Fibroblast of lung (primary cell): Measurements from ENCODE around the gene CALML4. TPM values are rescaled to one million over a fixed set of nuclear protein-coding genes. Genes with fewer than 3 reads are reported as not detected.

Source experiments
- DNase-seq, 2 donors: peaks; one replicate each; pipeline versions ENCODE4 v3.0.0 to v3.0.0-alpha.2; 2010; ENCODE audit warnings: low read depth in 2 of 2
- H2AFZ ChIP-seq: 2 replicates; pipeline ENCODE4 v1.5.1; 2012; ENCODE audit warnings: low read length, control low read depth, inconsistent platforms
- H3K27ac ChIP-seq: 2 replicates; pipeline ENCODE4 v1.5.1; 2011; ENCODE audit warnings: low read length, control low read depth; ENCODE audit not compliant: insufficient read depth
- H3K27me3 ChIP-seq: 2 replicates; pipeline ENCODE4 v1.5.1; 2011; ENCODE audit warnings: mild to moderate bottlenecking, low read length; ENCODE audit not compliant: control insufficient read depth, insufficient read depth
- H3K36me3 ChIP-seq: 2 replicates; pipeline ENCODE4 v1.5.1; 2011; ENCODE audit warnings: low read length; ENCODE audit not compliant: control insufficient read depth, insufficient read depth
- H3K4me1 ChIP-seq: 2 replicates; pipeline ENCODE4 v1.5.1; 2011; ENCODE audit warnings: low read length; ENCODE audit not compliant: control insufficient read depth, insufficient read depth; ENCODE audit errors: extremely low read depth
- H3K4me2 ChIP-seq: 2 replicates; pipeline ENCODE4 v1.5.1; 2011; ENCODE audit warnings: low read length, control low read depth; ENCODE audit not compliant: insufficient read depth; ENCODE audit errors: extremely low read depth
- H3K4me3 ChIP-seq, 4 experiments: fragments of 200-600 bp in 1 of 4; sonication (generic) in 1 of 4; replicated peaks in 1 of 4; 2 replicates each; pipeline ENCODE4 v1.5.1; 2011 to 2016; ENCODE audit warnings: low read length in 4 of 4, low read depth in 3 of 4, mild to moderate bottlenecking in 3 of 4, control low read depth in 2 of 4, inconsistent platforms in 1 of 4, mixed read lengths in 1 of 4; ENCODE audit not compliant: insufficient read depth in 1 of 4; ENCODE audit errors: control extremely low read depth in 1 of 4
- H3K79me2 ChIP-seq: 2 replicates; pipeline ENCODE4 v1.5.1; 2012; ENCODE audit warnings: mild to moderate bottlenecking, low read length, inconsistent platforms; ENCODE audit not compliant: control insufficient read depth, insufficient read depth
- H3K9ac ChIP-seq: 2 replicates; pipeline ENCODE4 v1.5.1; 2011; ENCODE audit warnings: mild to moderate bottlenecking, low read length, control low read depth; ENCODE audit not compliant: insufficient read depth
- H3K9me3 ChIP-seq: 2 replicates; pipeline ENCODE4 v1.5.1; 2012; ENCODE audit warnings: low read depth, low read length; ENCODE audit not compliant: control insufficient read depth, insufficient read depth
- H4K20me1 ChIP-seq: 2 replicates; pipeline ENCODE4 v1.5.1; 2011; ENCODE audit warnings: low read length; ENCODE audit not compliant: control insufficient read depth, insufficient read depth; ENCODE audit errors: extremely low read depth
- CTCF ChIP-seq, 2 donors: IDR thresholded peaks in 1 of 2; conservative IDR thresholded peaks in 1 of 2; 1 replicate in 1 of 2; 2 replicates in 1 of 2; pipeline ENCODE4 v1.5.1; 2011 to 2012; ENCODE audit warnings: low read length in 2 of 2, control low read depth in 1 of 2, inconsistent platforms in 1 of 2, low read depth in 1 of 2, mild to moderate bottlenecking in 1 of 2
- EZH2 ChIP-seq: IDR thresholded peaks from 2 replicates; pipeline ENCODE4 v1.5.1; 2012; ENCODE audit warnings: low read length, control low read depth, mild to moderate bottlenecking; ENCODE audit errors: missing control alignments
- polyA plus RNA-seq, 2 donors: library from polyadenylated mRNA; depleted of rRNA in 1 of 2; stranded (reverse) in 1 of 2; unstranded in 1 of 2; fragments of >200 nt; gene quantifications; 2 replicates each; pipeline ENCODE4 v1.2.1, GENCODE V29; 2011 to 2012; ENCODE audit warnings: missing spikeins in 1 of 2
- total RNA-seq: library from RNA; depleted of rRNA; stranded (reverse); fragments of >200 nt; gene quantifications from 2 replicates; pipeline ENCODE4 v1.2.1, GENCODE V29; 2014

CALML4 gene
- total and polyA plus RNA-seq, 2 donors (not counting 1 experiment from before 2014, with no cell fraction given) = 1.8 to 2.0 TPM

- DNase-seq = peak; percentile 10 to 18
Measured at GRCh38 chr15:68151277-68151676, 53.9 kb downstream of the CALML4 start.

GRCh38 chr15:68150187-68150586 lies 54.9 kb downstream of the CALML4 start:
- no peak overlapping the region for H3K9ac ChIP-seq
- H4K20me1 ChIP-seq = no peaks in the 10 kb centered on the region
- peaks cover 2% of the 10 kb centered on the region for H3K4me1 ChIP-seq
- no peaks in the 10 kb centered on the region for H3K36me3 ChIP-seq
- H2AFZ ChIP-seq = no peak overlapping the region
- H3K9me3 ChIP-seq = no peaks in the 10 kb centered on the region
- H3K4me2 ChIP-seq = no peak overlapping the region
- TF ChIP-seq CTCF (conservative IDR thresholded peaks at IDR 0.05 in 1 of 2, IDR thresholded peaks at IDR 0.05 in 1 of 2; ENCODE audit: low read depth in 1 of 2, low read length in 2 of 2) (no peak), EZH2 (no peak)
- no peak overlapping the region for H3K4me3 ChIP-seq
- no peaks in the 10 kb centered on the region for H3K79me2 ChIP-seq
- no peak for DNase-seq
- no peaks in the 10 kb centered on the region for H3K27me3 ChIP-seq
- H3K27ac ChIP-seq = no peak overlapping the region

More at GRCh38 chr15:68151277-68151676, 53.9 kb downstream of the CALML4 start:
- H2AFZ ChIP-seq = no peak overlapping the region
- H3K79me2 ChIP-seq = no peaks in the 10 kb centered on the region
- H3K27me3 ChIP-seq = no peaks in the 10 kb centered on the region
- H3K9ac ChIP-seq = no peak overlapping the region
- H4K20me1 ChIP-seq = no peaks in the 10 kb centered on the region
- H3K4me3 ChIP-seq = no peak overlapping the region
- peaks cover 2% of the 10 kb centered on the region for H3K4me1 ChIP-seq
- H3K27ac ChIP-seq = no peak overlapping the region
- H3K4me2 ChIP-seq = no peak overlapping the region
- no peaks in the 10 kb centered on the region for H3K9me3 ChIP-seq
- H3K36me3 ChIP-seq = peaks cover 2% of the 10 kb centered on the region
- TF ChIP-seq EZH2 = no peak
- TF ChIP-seq CTCF (conservative IDR thresholded peaks at IDR 0.05 in 1 of 2, IDR thresholded peaks at IDR 0.05 in 1 of 2; ENCODE audit: low read depth in 1 of 2, low read length in 2 of 2) = no peak

GRCh38 chr15:68149059-68149458 lies 56.1 kb downstream of the CALML4 start:
- TF ChIP-seq EZH2 (no peak), CTCF (conservative IDR thresholded peaks at IDR 0.05 in 1 of 2, IDR thresholded peaks at IDR 0.05 in 1 of 2; ENCODE audit: low read depth in 1 of 2, low read length in 2 of 2) (no peak)
- Histone ChIP-seq H3K27ac (no peak overlapping the region), H3K4me1 (peaks cover 2% of the 10 kb centered on the region), H3K79me2 (no peaks in the 10 kb centered on the region), H2AFZ (no peak overlapping the region), H4K20me1 (no peaks in the 10 kb centered on the region), H3K27me3 (no peaks in the 10 kb centered on the region), H3K9me3 (no peaks in the 10 kb centered on the region), H3K4me3 (no peak overlapping the region), H3K9ac (no peak overlapping the region), H3K36me3 (no peaks in the 10 kb centered on the region), H3K4me2 (peak overlapping the region; percentile 81)
- peak; percentile 53 to 77 for DNase-seq
